Subcutaneous adipose tissue (tissue), 4 donors: ENCODE data around the gene EID2B. TPM values are rescaled to one million over a fixed set of nuclear protein-coding genes. Genes with fewer than 3 reads are reported as not detected.

Experiments
- total RNA-seq, 4 donors: library from RNA; depleted of rRNA; stranded (reverse); fragments of >200 nt; gene quantifications; one replicate each; pipeline ENCODE4 v1.1.0, GENCODE V29; 2016
- TF ChIP-seq, protein P1 (sequence below): fragments of 450-650 bp; IDR thresholded peaks from one replicate; pipeline ENCODE4 v1.5.1; 2016; ENCODE audit warnings: low read depth, mild to moderate bottlenecking, control low read depth, antibody characterized with exemption, moderate library complexity

Gene EID2B
- total RNA-seq, 4 donors from 2014 or later: 0.65 to 3.3 (median 2.1) TPM

DNA sequence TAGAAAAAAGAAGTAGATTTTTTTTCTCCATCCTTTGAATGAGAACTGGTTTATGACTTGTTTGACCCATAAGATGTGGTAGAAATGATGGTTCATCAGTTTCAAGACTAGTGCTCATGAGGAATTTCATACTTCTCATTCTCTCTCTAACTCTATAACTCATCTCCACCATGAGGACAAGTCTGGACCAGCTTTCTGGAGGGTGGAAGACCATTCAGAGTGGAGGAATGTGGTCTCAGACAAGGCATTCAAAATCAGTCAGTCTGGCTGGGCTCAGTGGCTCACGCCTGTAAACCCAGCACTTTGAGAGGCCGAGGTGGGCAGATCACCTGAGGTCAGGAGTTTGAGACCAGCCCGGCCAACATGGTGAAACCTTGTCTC is 10.8 kb upstream of the EID2B start:
- TF ChIP-seq, protein P1, sequence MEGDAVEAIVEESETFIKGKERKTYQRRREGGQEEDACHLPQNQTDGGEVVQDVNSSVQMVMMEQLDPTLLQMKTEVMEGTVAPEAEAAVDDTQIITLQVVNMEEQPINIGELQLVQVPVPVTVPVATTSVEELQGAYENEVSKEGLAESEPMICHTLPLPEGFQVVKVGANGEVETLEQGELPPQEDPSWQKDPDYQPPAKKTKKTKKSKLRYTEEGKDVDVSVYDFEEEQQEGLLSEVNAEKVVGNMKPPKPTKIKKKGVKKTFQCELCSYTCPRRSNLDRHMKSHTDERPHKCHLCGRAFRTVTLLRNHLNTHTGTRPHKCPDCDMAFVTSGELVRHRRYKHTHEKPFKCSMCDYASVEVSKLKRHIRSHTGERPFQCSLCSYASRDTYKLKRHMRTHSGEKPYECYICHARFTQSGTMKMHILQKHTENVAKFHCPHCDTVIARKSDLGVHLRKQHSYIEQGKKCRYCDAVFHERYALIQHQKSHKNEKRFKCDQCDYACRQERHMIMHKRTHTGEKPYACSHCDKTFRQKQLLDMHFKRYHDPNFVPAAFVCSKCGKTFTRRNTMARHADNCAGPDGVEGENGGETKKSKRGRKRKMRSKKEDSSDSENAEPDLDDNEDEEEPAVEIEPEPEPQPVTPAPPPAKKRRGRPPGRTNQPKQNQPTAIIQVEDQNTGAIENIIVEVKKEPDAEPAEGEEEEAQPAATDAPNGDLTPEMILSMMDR: no peak

DNA sequence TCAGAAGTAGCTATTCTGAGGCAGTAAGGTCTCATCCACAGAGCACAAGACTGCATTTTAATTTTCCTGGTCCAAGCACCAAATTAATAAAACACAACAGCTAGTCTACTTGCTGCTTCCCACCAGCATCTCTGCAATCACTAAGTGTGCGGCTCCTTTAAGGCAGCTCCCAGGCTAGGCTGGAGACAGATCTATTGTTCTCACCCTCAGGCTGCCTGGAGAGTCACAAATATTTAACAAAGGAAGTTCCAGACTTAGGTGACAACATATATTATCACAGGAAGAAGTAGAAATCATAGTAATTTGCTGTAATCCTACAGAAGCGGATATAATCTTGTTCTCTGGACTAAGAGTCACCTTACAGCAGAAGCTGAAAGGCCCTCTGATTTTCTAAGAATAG is 9.6 kb upstream of the EID2B start:
- TF ChIP-seq, protein P1: no peak

DNA sequence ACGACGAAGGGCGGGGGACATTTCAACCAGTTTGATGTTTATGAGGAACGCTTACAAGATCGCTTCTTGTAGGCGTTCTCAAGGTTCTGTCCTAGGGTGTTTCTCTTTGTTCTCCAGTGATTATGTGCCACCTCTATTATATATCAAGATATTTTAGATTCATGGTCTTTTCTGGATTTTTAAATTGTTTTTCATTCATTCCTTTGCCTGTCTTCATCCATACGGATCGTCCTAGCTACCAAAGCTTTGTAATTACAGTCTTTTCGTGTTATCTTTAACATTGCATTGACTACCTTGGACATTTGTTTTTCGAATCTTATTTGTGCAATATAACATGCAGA is 7.7 kb upstream of the EID2B start:
- TF ChIP-seq, protein P1: no peak

DNA sequence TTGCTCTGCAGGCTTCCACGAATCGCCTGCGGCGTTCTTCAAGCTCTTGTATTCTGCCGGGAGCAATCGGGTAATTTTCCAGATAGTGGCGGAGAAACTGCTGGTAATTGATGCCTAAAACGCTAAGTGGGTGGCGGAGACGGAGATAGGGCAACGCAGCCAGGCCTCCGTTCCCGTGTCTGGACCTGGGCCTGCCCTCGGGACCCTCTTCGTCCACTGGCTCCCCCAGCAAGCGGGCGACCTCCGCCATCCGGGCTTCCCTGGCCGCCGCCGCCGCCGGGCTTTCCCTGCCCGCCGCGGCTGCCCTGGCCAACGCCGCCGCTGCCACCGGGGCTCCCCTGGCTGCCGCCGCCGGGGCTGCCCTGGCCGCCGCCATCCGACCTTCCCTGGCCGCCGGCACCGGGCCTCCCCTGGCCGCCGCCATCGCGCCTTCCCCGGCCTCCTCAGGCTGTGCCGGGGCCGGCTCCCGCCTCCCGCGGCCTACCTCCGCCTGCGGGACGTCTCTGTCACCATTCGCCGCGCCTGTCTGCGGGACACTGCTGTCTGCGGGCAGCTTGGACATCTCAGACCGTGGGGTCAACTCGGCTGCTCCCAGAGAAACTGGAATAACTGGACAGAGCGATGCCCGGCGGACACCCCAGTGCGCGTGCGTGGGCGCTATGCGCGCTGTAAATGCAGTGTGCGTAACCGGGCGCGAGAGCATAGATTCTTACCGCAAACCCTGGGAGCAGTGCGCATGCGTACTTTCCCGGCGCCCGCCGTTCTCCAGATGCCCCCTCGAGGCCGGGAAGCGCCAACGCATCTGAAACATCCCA is 7.1 kb upstream of the EID2B start, which contains the start of gene EID2:
TSS of gene EID2 (minus strand) at position 644 of the 815 bp plus-strand sequence. CDS start at position 562, 82 bp downstream.
- TF ChIP-seq, protein P1: no peak

DNA sequence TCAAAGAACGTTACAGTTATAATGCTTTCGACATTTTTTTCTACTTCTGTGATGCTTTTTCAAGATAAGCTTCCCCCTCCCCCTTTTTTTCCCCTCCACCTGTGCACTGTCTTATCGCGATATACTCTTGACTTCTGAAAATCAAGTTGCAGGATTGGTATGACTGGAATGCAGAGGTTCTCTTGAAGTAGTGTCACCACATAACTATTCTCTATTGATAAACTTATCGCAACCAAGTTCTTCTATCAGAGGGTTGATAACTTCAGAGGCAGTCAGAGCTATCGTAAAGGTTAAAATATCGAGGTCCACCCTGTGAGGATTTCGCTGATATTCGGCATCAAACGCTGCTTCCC is 6.5 kb upstream of the EID2B start:
- TF ChIP-seq, protein P1: no peak

DNA sequence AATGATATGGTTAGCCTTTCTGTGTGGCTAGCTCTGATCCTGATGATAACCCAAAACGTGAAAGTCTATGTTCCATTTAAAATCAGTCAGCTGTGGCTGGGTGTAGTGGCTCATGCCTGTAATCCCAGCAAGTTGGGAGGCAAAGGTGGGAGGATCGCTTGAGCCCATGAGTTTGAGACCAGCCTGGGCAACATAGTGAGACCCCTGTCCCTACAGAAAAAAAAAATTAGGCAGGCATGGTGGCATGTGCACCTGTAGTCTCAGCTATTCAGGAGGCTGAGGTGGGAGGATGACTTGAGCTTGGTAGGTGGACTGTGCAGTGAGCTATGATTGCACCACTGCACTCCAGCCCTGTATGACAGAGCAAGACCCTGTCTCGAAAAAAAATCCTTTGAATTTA is 1.1 kb upstream of the EID2B start:
- TF ChIP-seq, protein P1: no peak

DNA sequence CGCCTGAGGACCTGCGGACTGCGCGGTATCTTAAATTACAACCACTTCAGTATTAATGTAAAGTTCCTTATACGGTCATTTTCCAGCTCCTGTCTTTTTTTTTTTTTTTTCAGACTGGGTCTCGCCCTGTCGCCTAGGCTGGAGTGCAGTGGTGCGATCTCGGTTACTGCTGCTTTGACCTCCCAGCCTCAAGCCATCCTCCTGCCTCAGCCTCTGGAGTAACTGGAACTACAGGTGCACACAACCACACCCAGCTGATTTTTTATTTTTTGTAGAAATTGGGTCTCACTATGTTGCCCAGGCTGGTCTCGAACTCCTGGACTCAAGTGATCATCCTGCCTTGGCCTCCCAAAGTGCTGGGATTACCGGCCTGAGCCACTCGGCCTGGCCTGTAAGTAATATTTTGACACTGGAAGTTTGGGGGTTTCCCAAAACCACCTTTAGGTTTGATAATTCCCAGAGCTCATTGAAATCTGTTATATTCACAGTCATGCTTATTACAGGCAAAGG is 406 bp upstream of the EID2B start:
- TF ChIP-seq, protein P1: no peak
